GM23338 (cell line): ENCODE results near the gene NPAS2.

ENCODE experiments used
- TF ChIP-seq, protein P1 (sequence below), 2 experiments: fragments of 200-600 bp in 1 of 2; sonication (generic) in 1 of 2; conservative IDR thresholded peaks; 2 replicates each; pipeline versions ENCODE4 v1.5.1 to v1.6.1; 2016 to 2017; ENCODE audit warnings: antibody characterized with exemption in 2 of 2, low read depth in 2 of 2, mild to moderate bottlenecking in 2 of 2, moderate library complexity in 1 of 2
- TF ChIP-seq, protein P2 (sequence below): IDR thresholded peaks from one replicate; pipeline ENCODE4 v1.6.1; 2018; ENCODE audit warnings: antibody characterized with exemption; ENCODE audit not compliant: unreplicated experiment

DNA sequence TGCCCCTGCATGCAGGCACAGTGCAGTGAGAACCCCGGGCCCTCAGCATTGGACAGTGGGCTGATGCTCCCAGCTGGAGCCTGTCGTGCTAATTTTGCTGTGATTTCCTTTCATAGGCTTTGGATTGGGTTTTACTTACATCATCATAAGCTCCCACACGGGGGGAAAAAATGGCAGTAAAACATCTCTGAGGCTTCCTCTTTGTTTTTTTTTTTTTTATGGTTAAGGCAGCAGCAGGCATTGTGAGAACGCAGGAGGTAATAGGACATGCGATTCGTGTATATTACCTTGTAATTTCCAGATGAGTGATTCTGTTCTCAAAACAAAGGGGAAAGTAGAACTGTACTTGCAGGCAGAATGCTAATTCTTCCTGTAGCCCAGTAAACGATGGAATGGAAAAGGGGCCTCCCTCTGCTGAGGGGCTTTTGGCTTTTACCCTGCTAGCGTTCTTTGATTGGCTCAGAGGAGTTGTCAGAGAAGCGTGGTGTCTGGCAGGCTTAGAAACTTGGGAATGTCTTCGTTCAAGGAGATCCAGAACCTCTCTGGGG lies 89.7 kb downstream of the NPAS2 start:
- TF ChIP-seq, protein P1, sequence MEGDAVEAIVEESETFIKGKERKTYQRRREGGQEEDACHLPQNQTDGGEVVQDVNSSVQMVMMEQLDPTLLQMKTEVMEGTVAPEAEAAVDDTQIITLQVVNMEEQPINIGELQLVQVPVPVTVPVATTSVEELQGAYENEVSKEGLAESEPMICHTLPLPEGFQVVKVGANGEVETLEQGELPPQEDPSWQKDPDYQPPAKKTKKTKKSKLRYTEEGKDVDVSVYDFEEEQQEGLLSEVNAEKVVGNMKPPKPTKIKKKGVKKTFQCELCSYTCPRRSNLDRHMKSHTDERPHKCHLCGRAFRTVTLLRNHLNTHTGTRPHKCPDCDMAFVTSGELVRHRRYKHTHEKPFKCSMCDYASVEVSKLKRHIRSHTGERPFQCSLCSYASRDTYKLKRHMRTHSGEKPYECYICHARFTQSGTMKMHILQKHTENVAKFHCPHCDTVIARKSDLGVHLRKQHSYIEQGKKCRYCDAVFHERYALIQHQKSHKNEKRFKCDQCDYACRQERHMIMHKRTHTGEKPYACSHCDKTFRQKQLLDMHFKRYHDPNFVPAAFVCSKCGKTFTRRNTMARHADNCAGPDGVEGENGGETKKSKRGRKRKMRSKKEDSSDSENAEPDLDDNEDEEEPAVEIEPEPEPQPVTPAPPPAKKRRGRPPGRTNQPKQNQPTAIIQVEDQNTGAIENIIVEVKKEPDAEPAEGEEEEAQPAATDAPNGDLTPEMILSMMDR (conservative IDR thresholded peaks at IDR 0.05; ENCODE audit: low read depth in 2 of 2): no peak
- TF ChIP-seq, protein P2, sequence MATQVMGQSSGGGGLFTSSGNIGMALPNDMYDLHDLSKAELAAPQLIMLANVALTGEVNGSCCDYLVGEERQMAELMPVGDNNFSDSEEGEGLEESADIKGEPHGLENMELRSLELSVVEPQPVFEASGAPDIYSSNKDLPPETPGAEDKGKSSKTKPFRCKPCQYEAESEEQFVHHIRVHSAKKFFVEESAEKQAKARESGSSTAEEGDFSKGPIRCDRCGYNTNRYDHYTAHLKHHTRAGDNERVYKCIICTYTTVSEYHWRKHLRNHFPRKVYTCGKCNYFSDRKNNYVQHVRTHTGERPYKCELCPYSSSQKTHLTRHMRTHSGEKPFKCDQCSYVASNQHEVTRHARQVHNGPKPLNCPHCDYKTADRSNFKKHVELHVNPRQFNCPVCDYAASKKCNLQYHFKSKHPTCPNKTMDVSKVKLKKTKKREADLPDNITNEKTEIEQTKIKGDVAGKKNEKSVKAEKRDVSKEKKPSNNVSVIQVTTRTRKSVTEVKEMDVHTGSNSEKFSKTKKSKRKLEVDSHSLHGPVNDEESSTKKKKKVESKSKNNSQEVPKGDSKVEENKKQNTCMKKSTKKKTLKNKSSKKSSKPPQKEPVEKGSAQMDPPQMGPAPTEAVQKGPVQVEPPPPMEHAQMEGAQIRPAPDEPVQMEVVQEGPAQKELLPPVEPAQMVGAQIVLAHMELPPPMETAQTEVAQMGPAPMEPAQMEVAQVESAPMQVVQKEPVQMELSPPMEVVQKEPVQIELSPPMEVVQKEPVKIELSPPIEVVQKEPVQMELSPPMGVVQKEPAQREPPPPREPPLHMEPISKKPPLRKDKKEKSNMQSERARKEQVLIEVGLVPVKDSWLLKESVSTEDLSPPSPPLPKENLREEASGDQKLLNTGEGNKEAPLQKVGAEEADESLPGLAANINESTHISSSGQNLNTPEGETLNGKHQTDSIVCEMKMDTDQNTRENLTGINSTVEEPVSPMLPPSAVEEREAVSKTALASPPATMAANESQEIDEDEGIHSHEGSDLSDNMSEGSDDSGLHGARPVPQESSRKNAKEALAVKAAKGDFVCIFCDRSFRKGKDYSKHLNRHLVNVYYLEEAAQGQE: no peak
